ENCODE measurements around the gene MAML3.
A peak's percentile ranks its signal among the peaks of the same experiment; 100 is the strongest.

Gene MAML3

GRCh38 chr4:139873111-139873860, 280.7 kb downstream of the MAML3 start:
- ATAC-seq (replicated peaks) (no peak), DNase-seq (no peak)
- Mint-ChIP-seq H3K27ac (no peak overlapping the region), H3K36me3 (no peaks in the 10 kb centered on the region), H3K27me3 (no peaks in the 10 kb centered on the region), H3K4me3 (no peak overlapping the region), H3K9me3 (peaks cover 0 to 2% of the 10 kb centered on the region in 2 donors), H3K4me1 (peaks cover 3 to 5% of the 10 kb centered on the region in 2 donors)

GRCh38 chr4:139872274-139872673, 281.7 kb downstream of the MAML3 start:
- peaks cover 0 to 2% of the 10 kb centered on the region in 2 donors for H3K9me3 Mint-ChIP-seq
- no peaks in the 10 kb centered on the region for H3K36me3 Mint-ChIP-seq
- ATAC-seq (replicated peaks) (peak in 1 of 2 donors; percentile 81), DNase-seq (no peak)
- no peak overlapping the region for H3K27ac Mint-ChIP-seq
- peaks cover 3 to 5% of the 10 kb centered on the region in 2 donors for H3K4me1 Mint-ChIP-seq
- H3K4me3 Mint-ChIP-seq, result no peak overlapping the region
- H3K27me3 Mint-ChIP-seq, result no peaks in the 10 kb centered on the region

- peaks cover 3 to 5% of the 10 kb centered on the region in 2 donors for H3K4me1 Mint-ChIP-seq
These were observed 284.2 kb downstream of the MAML3 start for GRCh38 chr4:139869810-139870209.

DNA sequence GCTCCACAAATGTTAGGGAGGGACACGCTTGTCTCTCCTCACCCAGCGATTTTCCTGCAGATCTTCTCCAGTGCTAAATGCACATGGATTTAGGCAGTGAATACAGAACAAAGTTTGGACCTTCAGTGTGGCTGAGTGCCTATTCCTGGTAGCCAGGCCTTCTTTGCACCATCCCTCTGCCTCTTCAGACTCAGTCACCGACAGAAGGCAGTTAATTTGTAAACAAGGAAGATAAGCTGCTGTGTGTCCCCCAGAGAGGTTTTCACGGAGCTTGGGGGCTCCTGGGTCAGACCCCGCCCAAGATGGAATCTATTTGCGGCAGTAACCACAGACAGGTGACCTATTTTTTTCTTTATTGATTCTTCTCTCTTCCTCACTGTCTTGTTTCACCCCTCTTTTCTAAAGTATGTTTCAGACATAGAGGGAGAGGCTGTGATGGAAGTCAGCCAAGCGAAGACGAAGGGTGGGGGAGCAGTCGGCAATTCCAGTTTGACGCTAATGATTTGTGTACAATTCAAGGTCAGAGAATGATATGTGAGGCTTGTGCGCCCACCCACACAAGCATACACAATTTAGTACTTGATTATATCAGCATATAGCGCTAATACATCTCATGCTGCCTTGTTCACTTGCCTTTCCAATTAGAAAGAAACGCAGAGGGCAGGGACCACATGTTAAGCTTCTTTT, 287.6 kb downstream of the MAML3 start:
- DNase-seq (no peak), ATAC-seq (replicated peaks) (no peak)
- Mint-ChIP-seq H3K4me1 (no peaks in the 10 kb centered on the region), H3K27ac (no peak overlapping the region), H3K4me3 (no peak overlapping the region), H3K36me3 (no peaks in the 10 kb centered on the region), H3K27me3 (no peaks in the 10 kb centered on the region), H3K9me3 (no peaks in the 10 kb centered on the region)

More at GRCh38 chr4:139869810-139870209, 284.2 kb downstream of the MAML3 start:
- peaks cover 0 to 2% of the 10 kb centered on the region in 2 donors for H3K9me3 Mint-ChIP-seq
- ATAC-seq (replicated peaks) (no peak), DNase-seq (no peak)
- H3K27me3 Mint-ChIP-seq, result no peaks in the 10 kb centered on the region
- no peaks in the 10 kb centered on the region for H3K36me3 Mint-ChIP-seq
- no peak overlapping the region for H3K4me3 Mint-ChIP-seq
- H3K27ac Mint-ChIP-seq, result no peak overlapping the region

DNA sequence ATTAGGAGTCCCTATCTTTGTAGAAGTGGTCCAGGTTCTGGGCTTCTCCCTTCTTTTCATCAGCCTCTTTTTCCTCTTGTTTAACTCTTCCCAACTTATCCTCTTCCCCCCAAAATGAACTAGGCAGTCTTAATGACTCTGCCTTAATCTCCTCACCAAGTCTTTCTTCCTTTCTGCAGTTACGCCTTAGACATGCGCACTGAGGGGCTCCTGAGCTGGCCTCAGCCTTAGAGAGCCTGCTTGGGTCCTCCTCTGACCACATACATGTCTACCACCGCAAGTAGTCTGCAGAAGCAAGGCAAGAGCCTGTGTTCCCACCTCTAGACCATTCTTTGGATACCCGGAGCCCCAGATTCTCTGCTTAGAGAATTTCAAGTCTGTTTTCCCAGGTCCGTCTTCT, 288.4 kb downstream of the MAML3 start:
- Mint-ChIP-seq H3K4me1 (peaks cover 0 to 2% of the 10 kb centered on the region in 2 donors), H3K4me3 (no peak overlapping the region), H3K27ac (no peak overlapping the region), H3K36me3 (no peaks in the 10 kb centered on the region), H3K9me3 (no peaks in the 10 kb centered on the region), H3K27me3 (no peaks in the 10 kb centered on the region)
- DNase-seq, result no peak
- ATAC-seq (replicated peaks), result no peak

DNA sequence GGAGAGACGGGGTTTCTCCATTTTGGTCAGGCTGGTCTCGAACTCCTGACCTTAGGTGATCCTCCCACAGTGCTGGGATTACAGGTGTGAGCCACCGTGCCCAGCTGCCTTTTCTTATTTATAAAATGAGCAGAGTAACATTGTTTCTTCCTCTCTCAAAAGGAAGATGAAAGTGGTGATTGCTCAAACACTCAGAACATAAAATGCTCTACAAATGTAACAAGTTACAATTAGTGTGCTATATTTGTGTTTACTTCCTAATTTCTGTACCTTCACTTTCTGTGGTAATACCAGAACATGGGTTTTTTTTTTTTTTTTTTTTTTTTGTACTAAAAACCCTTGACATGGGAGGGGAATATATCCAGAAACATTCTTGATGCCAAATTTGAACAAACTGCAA, 290.5 kb downstream of the MAML3 start:
- Mint-ChIP-seq H3K27me3 (no peaks in the 10 kb centered on the region), H3K4me3 (no peak overlapping the region), H3K27ac (no peak overlapping the region), H3K9me3 (no peaks in the 10 kb centered on the region), H3K4me1 (peaks cover 3 to 6% of the 10 kb centered on the region in 2 donors), H3K36me3 (no peaks in the 10 kb centered on the region)
- ATAC-seq (replicated peaks) (no peak), DNase-seq (no peak)

DNA sequence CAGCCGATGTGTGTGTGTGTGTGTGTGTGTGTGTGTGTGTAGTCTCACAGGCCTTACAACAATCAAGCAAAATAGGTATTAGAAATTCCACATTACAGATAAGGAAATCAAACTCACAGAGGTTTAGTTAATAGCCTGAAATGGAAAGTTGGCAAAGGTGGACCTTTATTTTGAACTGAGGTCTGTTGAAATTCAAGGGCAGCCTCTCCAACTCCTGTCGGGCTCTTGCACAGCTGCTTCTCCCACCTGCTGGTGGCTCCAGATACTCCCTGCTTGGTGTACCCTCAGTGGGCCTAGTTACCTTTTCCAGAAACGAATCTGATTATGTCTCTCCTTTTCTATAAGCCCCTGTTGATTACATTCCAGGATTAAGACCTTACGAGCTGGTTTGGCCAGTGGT, 292.5 kb downstream of the MAML3 start:
- Mint-ChIP-seq H3K27ac (no peak overlapping the region), H3K4me3 (no peak overlapping the region), H3K4me1 (peaks cover 9 to 18% of the 10 kb centered on the region in 2 donors), H3K27me3 (no peaks in the 10 kb centered on the region), H3K9me3 (no peaks in the 10 kb centered on the region), H3K36me3 (no peaks in the 10 kb centered on the region)
- DNase-seq (no peak), ATAC-seq (replicated peaks) (no peak)

GRCh38 chr4:139860435-139861024, 293.5 kb downstream of the MAML3 start:
- ATAC-seq (replicated peaks) (no peak), DNase-seq (no peak)
- Mint-ChIP-seq H3K27ac (no peak overlapping the region), H3K4me3 (no peak overlapping the region), H3K27me3 (no peaks in the 10 kb centered on the region), H3K4me1 (peaks cover 9 to 18% of the 10 kb centered on the region in 2 donors), H3K36me3 (no peaks in the 10 kb centered on the region), H3K9me3 (no peaks in the 10 kb centered on the region)

DNA sequence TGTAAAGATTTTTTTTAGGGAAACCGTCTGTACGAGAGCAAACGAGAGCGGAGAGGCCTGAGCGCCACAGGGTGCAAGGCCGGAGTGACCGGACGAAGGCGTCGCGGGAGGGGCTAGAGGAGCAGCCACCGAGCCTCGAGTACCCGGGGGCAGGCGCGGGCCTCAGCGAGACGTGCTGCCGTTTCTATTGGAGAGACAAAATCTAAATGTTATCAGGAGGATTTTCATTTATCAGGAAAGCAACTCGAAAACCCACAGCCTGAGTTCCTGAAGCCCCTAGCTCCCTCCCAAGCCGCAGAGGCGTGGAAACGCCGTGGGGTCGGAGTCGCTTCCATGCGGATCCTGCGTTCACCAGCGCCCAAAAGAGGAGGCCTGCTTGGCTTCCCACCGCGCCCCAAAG, 294.1 kb downstream of the MAML3 start:
- H3K27me3 Mint-ChIP-seq, result no peaks in the 10 kb centered on the region
- no peaks in the 10 kb centered on the region for H3K36me3 Mint-ChIP-seq
- DNase-seq, result no peak
- no peak overlapping the region for H3K4me3 Mint-ChIP-seq
- peaks cover 9 to 18% of the 10 kb centered on the region in 2 donors for H3K4me1 Mint-ChIP-seq
- no peaks in the 10 kb centered on the region for H3K9me3 Mint-ChIP-seq
- no peak overlapping the region for H3K27ac Mint-ChIP-seq
- ATAC-seq (replicated peaks), result no peak

DNA sequence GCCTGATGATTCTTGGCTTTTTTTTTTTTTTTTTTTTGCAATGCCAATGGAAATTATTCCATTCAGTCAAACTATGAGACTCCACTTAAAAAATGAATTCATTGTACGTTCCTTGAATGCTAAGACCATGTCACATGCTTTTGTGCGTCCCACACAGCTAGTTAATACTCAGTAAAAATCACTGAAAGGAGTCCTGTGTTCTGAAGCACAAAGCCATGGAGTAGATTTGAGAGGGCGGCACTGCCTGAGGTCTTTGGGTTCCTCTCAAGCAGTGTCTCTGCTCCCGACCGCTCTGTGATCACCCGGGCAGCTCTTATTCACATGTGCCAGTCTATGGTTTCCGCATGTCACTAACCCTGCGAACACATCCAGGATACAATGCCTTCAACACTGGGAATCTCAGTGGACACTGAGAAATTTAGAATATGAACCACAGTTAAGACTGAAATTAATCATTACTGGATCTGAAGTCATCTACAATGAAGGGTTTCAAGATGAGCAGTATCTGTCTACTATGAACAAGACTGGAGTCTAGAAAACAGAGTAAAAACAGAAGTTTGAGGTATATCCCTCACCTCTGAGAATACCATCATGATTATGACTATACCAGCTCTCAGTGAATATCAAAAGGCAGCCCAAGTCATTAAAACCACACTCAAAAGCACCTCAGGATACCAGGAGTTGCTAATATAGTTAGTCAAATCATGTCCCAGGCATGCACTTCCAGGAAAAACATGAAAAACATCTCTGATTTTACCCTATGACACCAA, 295.4 kb downstream of the MAML3 start:
- peaks cover 9 to 18% of the 10 kb centered on the region in 2 donors for H3K4me1 Mint-ChIP-seq
- no peaks in the 10 kb centered on the region for H3K9me3 Mint-ChIP-seq
- H3K27ac Mint-ChIP-seq, result peak overlapping the region; percentile 60
- H3K4me3 Mint-ChIP-seq, result peak overlapping the region in 1 of 2 donors; percentile 14
- no peaks in the 10 kb centered on the region for H3K36me3 Mint-ChIP-seq
- no peaks in the 10 kb centered on the region for H3K27me3 Mint-ChIP-seq
- DNase-seq (no peak), ATAC-seq (replicated peaks) (peak; percentile 95 to 99)

DNA sequence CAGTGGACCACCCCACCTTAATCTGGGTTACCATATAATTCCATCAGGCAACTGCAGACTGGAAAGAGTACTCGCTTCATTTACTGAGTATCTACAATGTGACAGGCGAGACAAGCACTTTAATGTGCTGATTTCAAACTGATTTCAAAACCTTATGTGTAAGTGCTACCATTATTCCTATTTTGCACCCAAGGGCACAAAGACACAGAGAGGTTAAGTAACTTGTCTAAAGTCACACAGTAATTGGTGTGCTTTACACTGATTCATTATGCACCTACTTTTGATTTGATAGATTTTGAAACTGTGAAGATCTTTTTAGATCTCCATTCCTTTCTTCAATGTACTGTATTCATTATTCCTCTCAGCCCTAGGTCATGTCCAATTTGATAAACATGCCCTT, 296.0 kb downstream of the MAML3 start:
- Mint-ChIP-seq H3K27ac (no peak overlapping the region), H3K36me3 (no peaks in the 10 kb centered on the region), H3K4me1 (peaks cover 9 to 18% of the 10 kb centered on the region in 2 donors), H3K27me3 (no peaks in the 10 kb centered on the region), H3K9me3 (no peaks in the 10 kb centered on the region), H3K4me3 (no peak overlapping the region)
- ATAC-seq (replicated peaks) (no peak), DNase-seq (no peak)

DNA sequence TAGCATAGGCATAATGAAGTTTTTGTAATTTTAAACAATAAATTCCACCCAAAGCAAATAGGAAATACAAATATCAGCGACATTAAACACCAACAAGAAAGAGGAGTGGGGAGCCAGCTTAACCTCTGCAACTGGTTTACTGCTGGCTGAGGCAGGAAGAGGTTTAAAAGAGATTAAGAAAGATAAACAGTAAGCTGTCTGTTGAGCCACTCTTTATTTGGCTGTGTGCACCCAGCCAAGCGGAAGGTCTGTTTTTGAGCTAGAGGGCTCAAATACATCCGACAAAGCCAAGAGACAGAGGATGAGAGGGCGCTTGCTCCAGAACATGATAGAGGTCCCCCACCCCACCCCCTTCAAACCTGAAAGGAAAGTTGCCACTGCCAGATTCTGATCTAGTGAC, 297.0 kb downstream of the MAML3 start:
- ATAC-seq (replicated peaks) (no peak), DNase-seq (no peak)
- Mint-ChIP-seq H3K4me3 (no peak overlapping the region), H3K4me1 (peaks cover 9 to 18% of the 10 kb centered on the region in 2 donors), H3K27ac (no peak overlapping the region), H3K27me3 (no peaks in the 10 kb centered on the region), H3K36me3 (no peaks in the 10 kb centered on the region), H3K9me3 (no peaks in the 10 kb centered on the region)

DNA sequence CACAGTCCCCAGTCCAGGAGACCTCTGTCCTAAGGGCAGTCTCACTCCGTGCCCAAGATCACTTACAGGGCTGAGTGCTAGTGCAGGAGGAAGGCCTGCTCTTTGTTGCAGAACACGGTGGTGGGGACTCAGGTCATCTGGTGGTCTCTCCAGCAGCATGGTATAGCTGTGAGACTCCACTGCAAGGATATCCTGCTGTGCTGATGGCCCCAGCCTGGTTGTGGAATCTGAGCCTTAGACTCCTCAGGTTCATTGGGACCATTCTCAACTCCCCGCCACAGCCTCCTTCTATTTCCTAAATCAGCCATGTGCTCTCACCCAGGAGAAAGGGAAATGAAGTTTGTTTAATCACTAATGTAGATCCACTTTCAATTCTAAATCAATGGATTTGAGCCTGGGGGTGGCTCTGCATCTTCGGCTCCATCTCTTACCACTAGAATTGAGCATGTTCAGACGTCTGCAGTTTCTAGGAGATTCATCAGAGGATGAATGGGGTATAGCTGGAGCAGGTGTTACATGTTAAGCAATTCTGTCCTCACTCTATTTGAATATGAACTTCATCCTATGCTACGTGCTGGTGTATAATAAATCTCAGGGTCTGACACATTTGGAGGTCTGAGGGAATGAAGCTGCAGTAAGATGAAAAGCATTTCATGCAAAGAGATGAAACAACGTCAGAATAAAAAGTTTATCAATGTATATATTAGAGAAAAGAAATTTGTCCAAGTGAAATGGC, 299.1 kb downstream of the MAML3 start:
- no peaks in the 10 kb centered on the region for H3K9me3 Mint-ChIP-seq
- H3K4me1 Mint-ChIP-seq, result peaks cover 10 to 28% of the 10 kb centered on the region in 2 donors
- H3K27me3 Mint-ChIP-seq, result no peaks in the 10 kb centered on the region
- DNase-seq (no peak), ATAC-seq (replicated peaks) (no peak)
- no peak overlapping the region for H3K27ac Mint-ChIP-seq
- no peak overlapping the region for H3K4me3 Mint-ChIP-seq
- no peaks in the 10 kb centered on the region for H3K36me3 Mint-ChIP-seq

DNA sequence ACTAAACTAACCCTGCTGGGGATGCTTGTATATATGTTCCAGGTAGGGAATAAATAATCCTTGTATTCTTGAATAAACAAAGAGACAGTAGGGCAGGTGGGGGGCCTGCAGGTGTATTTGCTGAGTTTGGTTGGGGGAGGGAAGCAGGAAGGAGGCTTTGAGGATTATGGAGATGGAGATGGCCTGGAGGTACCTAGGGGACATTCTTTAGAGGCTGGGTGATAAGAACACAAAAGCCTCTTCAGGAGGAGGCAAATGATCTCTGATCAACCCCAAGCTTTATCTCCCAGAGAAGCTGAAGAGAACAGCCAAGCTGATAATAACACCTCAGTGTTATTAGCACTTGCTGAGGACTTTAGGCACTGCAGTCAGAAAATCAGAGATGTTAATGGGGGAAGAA, 300.7 kb downstream of the MAML3 start:
- no peak for DNase-seq
- H3K27ac Mint-ChIP-seq, result no peak overlapping the region
- H3K4me1 Mint-ChIP-seq, result peaks cover 5 to 22% of the 10 kb centered on the region in 2 donors
- no peaks in the 10 kb centered on the region for H3K27me3 Mint-ChIP-seq
- no peak overlapping the region for H3K4me3 Mint-ChIP-seq
- ATAC-seq (replicated peaks), result no peak
- no peaks in the 10 kb centered on the region for H3K36me3 Mint-ChIP-seq
- no peaks in the 10 kb centered on the region for H3K9me3 Mint-ChIP-seq

Measured in stimulated activated naive B cell treated with anti-CD40 and anti-IgM and Interleukin-4, amounts not matched to agents 10 μg/mL and 1 μg/mL and 100 μg/mL, for 72 hours (primary cell).